K562 (cell line): ENCODE data around the gene NHS. TPM values are rescaled to one million over a fixed set of nuclear protein-coding genes. Genes with fewer than 3 reads are reported as not detected.

Experiments
- ATAC-seq: fragments of 200-7000 bp; cut with Tn5 transposase; 3 replicates; pipeline ENCODE4 v1.9.1; 2020; ENCODE audit warnings: moderate library complexity
- BruUV-seq: library from RNA; stranded (reverse); fragments of 400-500 nt; replicated peaks from 2 replicates; lab custom pipeline; 2021; lab: Mats Ljungman, UMichigan
- CTCF ChIA-PET: fragments of 300-600 bp; formaldehyde crosslinking; extraction: SDS; loops from one replicate; lab custom pipeline; 2021; ENCODE audit warnings: low intra/inter-chr PET ratio; lab: Yijun Ruan, JAX
- POLR2A ChIA-PET: fragments of 300-600, 350-650 bp; sonication (Branson Sonifier 250); formaldehyde crosslinking; extraction: SDS; loops from one replicate; lab custom pipeline; 2021; ENCODE audit warnings: antibody characterized with exemption, inconsistent platforms; lab: Yijun Ruan, JAX
- DNase-seq, 4 experiments: peaks; one replicate each; pipeline versions ENCODE4 v3.0.0 to v3.0.0-alpha.2; 2011 to 2018; ENCODE audit warnings: low spot score in 3 of 4, mixed read lengths in 3 of 4; ENCODE audit errors: extremely low read depth in 1 of 4
- FAIRE-seq: peaks from 2 replicates; lab custom pipeline; 2011; peaks lifted over from hg19 to GRCh38; lab: Jason Lieb, UNC
- H2AFZ ChIP-seq: 2 replicates; pipeline ENCODE4 v1.6.0; 2011; ENCODE audit warnings: low read depth, low read length, control low read depth, inconsistent platforms
- H3K27ac ChIP-seq: fragments of 200-600 bp; 3 replicates; pipeline ENCODE4 v1.8.0; 2011; ENCODE audit warnings: low read depth, mild to moderate bottlenecking, control low read depth, inconsistent platforms, low read length, moderate library complexity, mixed read lengths; ENCODE audit errors: extremely low read depth
- H3K27me3 ChIP-seq, 2 experiments: fragments of 300-600 bp in 1 of 2; 2 replicates in 1 of 2; 3 replicates in 1 of 2; pipeline versions ENCODE4 v1.6.0 to v1.8.0; 2011; ENCODE audit warnings: inconsistent platforms in 2 of 2, low read length in 2 of 2, mild to moderate bottlenecking in 1 of 2, mixed read lengths in 1 of 2, moderate library complexity in 1 of 2; ENCODE audit not compliant: control insufficient read depth in 2 of 2, insufficient read depth in 2 of 2
- H3K36me3 ChIP-seq: fragments of 300-600 bp; 3 replicates; pipeline ENCODE4 v1.8.0; 2011; ENCODE audit warnings: mild to moderate bottlenecking, low read length, inconsistent platforms; ENCODE audit not compliant: control insufficient read depth, insufficient read depth
- H3K4me1 ChIP-seq, 2 experiments: fragments of 200-600 bp in 1 of 2; replicated peaks in 1 of 2; 2 replicates in 1 of 2; 3 replicates in 1 of 2; pipeline versions ENCODE4 v1.5.1 to v1.8.0; 2011; ENCODE audit warnings: inconsistent platforms in 2 of 2, low read length in 2 of 2, mild to moderate bottlenecking in 1 of 2, mixed read lengths in 1 of 2, moderate library complexity in 1 of 2; ENCODE audit not compliant: control insufficient read depth in 2 of 2, insufficient read depth in 2 of 2
- H3K4me2 ChIP-seq: 2 replicates; pipeline ENCODE4 v1.6.1; 2011; ENCODE audit warnings: low read length, control low read depth, inconsistent platforms, mixed read lengths; ENCODE audit not compliant: insufficient read depth
- H3K4me3 ChIP-seq: fragments of 200-600 bp; sonication (generic), shearing (Covaris generic); 2 replicates; pipeline ENCODE4 v1.5.1; 2016; ENCODE audit warnings: control low read depth, inconsistent platforms
- H3K79me2 ChIP-seq: fragments of 200-600 bp; 3 replicates; pipeline ENCODE4 v1.8.0; 2011; ENCODE audit warnings: low read length, inconsistent platforms; ENCODE audit not compliant: control insufficient read depth, insufficient read depth
- H3K9ac ChIP-seq, 2 experiments: 2 replicates each; pipeline versions ENCODE4 v1.6.0 to v1.6.1; 2011; ENCODE audit warnings: low read depth in 2 of 2, low read length in 2 of 2, control low read depth in 1 of 2, inconsistent platforms in 1 of 2, mild to moderate bottlenecking in 1 of 2, mixed read lengths in 1 of 2; ENCODE audit not compliant: insufficient read depth in 1 of 2
- H3K9me1 ChIP-seq: one replicate; pipeline ENCODE4 v1.6.0; 2011; ENCODE audit warnings: inconsistent platforms, mild to moderate bottlenecking, low read length, moderate library complexity; ENCODE audit not compliant: control insufficient read depth, insufficient read depth
- H3K9me3 ChIP-seq: replicated peaks from 2 replicates; pipeline ENCODE4 v1.5.1; 2011; ENCODE audit warnings: low read depth, low read length, inconsistent platforms; ENCODE audit not compliant: control insufficient read depth, insufficient read depth
- H4K20me1 ChIP-seq: replicated peaks from 2 replicates; pipeline ENCODE4 v1.6.1; 2011; ENCODE audit warnings: low read length, inconsistent platforms, mixed read lengths; ENCODE audit not compliant: control insufficient read depth, insufficient read depth
- EGR1 ChIP-seq: fragments of 450-650 bp; conservative IDR thresholded peaks from 2 replicates; pipeline ENCODE4 v1.6.1; 2017; ENCODE audit warnings: mild to moderate bottlenecking
- GATA2 ChIP-seq: sonication (generic); formaldehyde crosslinking; IDR thresholded peaks from 2 replicates; pipeline ENCODE4 v1.4.0; 2020; ENCODE audit warnings: mild to moderate bottlenecking, missing genetic modification reagents
- GATAD2A ChIP-seq: fragments of 450-650 bp; IDR thresholded peaks from 2 replicates; pipeline ENCODE4 v1.6.1; 2017
- GTF2E2 ChIP-seq: fragments of 200-800 bp; sonication (Bioruptor generic); IDR thresholded peaks from 2 replicates; pipeline ENCODE4 v1.6.1; 2016; ENCODE audit warnings: missing genetic modification characterization, missing compliant biosample characterization
- HOMEZ ChIP-seq: fragments of 250-450 bp; sonication (Bioruptor Pico); IDR thresholded peaks from 2 replicates; pipeline ENCODE4 v1.4.0; 2020; ENCODE audit warnings: mild to moderate bottlenecking, moderate library complexity
- MTF1 ChIP-seq: fragments of 250-450 bp; sonication (Bioruptor Pico); IDR thresholded peaks from 2 replicates; pipeline ENCODE4 v1.9.0; 2021; ENCODE audit warnings: moderate library complexity, mild to moderate bottlenecking, inconsistent platforms, borderline replicate concordance
- RBM17 ChIP-seq: fragments of 200-400 bp; formaldehyde crosslinking; IDR thresholded peaks from 2 replicates; pipeline ENCODE4 v1.6.1; 2017; ENCODE audit warnings: low read depth, mild to moderate bottlenecking, low read length, borderline replicate concordance
- RFX5 ChIP-seq: IDR thresholded peaks from 2 replicates; pipeline ENCODE4 v1.6.1; 2011; ENCODE audit warnings: low read depth, mild to moderate bottlenecking, improper control_type of control experiment, low read length
- SMARCE1 ChIP-seq: fragments of 450-650 bp; IDR thresholded peaks from 2 replicates; pipeline ENCODE4 v1.7.1; 2016; ENCODE audit warnings: mild to moderate bottlenecking
- TCF7L2 ChIP-seq: fragments of 150-350 bp; IDR thresholded peaks from 2 replicates; pipeline ENCODE4 v1.6.1; 2016; ENCODE audit warnings: low read depth, mild to moderate bottlenecking, low read length, moderate library complexity
- ZKSCAN8 ChIP-seq: fragments of 200-800 bp; sonication (Bioruptor generic); IDR thresholded peaks from 2 replicates; pipeline ENCODE4 v1.6.1; 2016; ENCODE audit warnings: missing genetic modification characterization, missing compliant biosample characterization
- ZNF609 ChIP-seq: sonication (generic); formaldehyde crosslinking; IDR thresholded peaks from 2 replicates; pipeline ENCODE4 v1.8.1; 2023; ENCODE audit warnings: missing genetic modification reagents, mild to moderate bottlenecking, borderline replicate concordance
- ZNF655 ChIP-seq: fragments of 250-450 bp; sonication (Bioruptor Pico); IDR thresholded peaks from 2 replicates; pipeline ENCODE4 v1.5.0; 2021
- WGBS: fragments of 100-300 bp; shearing (Covaris generic); methylation state at CpG from one replicate; pipeline ENCODE4 v1.1.6; 2016; ENCODE audit warnings: low coverage, mixed read lengths; ENCODE audit not compliant: insufficient coverage; ENCODE audit errors: missing lambda C conversion rate; 5-methylcytosine and 5-hydroxymethylcytosine counted together
- in situ Hi-C: fragments of 300-500 bp; cut with MboI; formaldehyde crosslinking; loops from 4 replicates; pipeline ENCODE4 v1.15.0; 2018; ENCODE audit warnings: inconsistent platforms, mixed read lengths
- intact Hi-C: fragments of 100-400 bp; cut with micrococcal nuclease; formaldehyde crosslinking; loops from 2 replicates; pipeline ENCODE4 v1.14.2; 2022
- polyA plus RNA-seq, 8 experiments: library from polyadenylated mRNA; depleted of rRNA in 4 of 8; stranded (reverse) in 5 of 8; unstranded in 3 of 8; fragments of >200 nt; fragmentation: Nextera tagmentation in 2 of 8; fragmentation: Illumina TruSeq in 1 of 8; extraction: Ambion mirVana in 2 of 8; extraction: Trizol in 1 of 8; gene quantifications; 2 replicates each; pipeline versions ENCODE4 v1.2.1 to v1.2.3, GENCODE V29; 2011 to 2014; ENCODE audit warnings: inconsistent platforms in 1 of 8, missing spikeins in 1 of 8
- total RNA-seq, 7 experiments: library from RNA; depleted of rRNA in 6 of 7; stranded (reverse); fragments of >200 nt in 6 of 7; fragmentation: Illumina TruSeq in 2 of 7; extraction: Trizol in 2 of 7; gene quantifications; 2 replicates each; pipeline versions ENCODE4 v1.2.1 to v1.2.3, GENCODE V29; 2011 to 2021; ENCODE audit warnings: low replicate concordance in 1 of 7

NHS gene
- total and polyA plus RNA-seq, 9 of the 15 experiments (the other 6 are each of a cell fraction or from before 2014, with no cell fraction given) = 0.02 TPM; not detected in 8

- TF ChIP-seq GTF2E2 (tag) = no peak
- TF ChIP-seq RFX5 = no peak
- no peak for TF ChIP-seq RBM17
- no peak for TF ChIP-seq ZKSCAN8 (CRISPR knock-in tag)
These were observed 65.3 kb downstream of the NHS start (continued) for GRCh38 chrX:17440258-17440657.

- Histone ChIP-seq H3K9ac (no peak overlapping the region), H3K4me2 (no peak overlapping the region), H3K36me3 (no peaks in the 10 kb centered on the region), H3K4me1 (no peaks in the 10 kb centered on the region), H4K20me1 (no peaks in the 10 kb centered on the region), H3K27me3 (no peaks in the 10 kb centered on the region), H3K79me2 (no peaks in the 10 kb centered on the region), H2AFZ (no peak overlapping the region), H3K9me1 (no peaks in the 10 kb centered on the region), H3K9me3 (no peaks in the 10 kb centered on the region), H3K27ac (no peak overlapping the region), H3K4me3 (no peak overlapping the region)
- CTCF ChIA-PET = no interaction called here
- DNase-seq (no peak), FAIRE-seq (no peak), ATAC-seq (no peak)
- no TSS peak for BruUV-seq
- in situ Hi-C loops (no loop called here), intact Hi-C loops (no loop called here)
- POLR2A ChIA-PET = no interaction called here
- 0% methylated on average over 3 of the region's 3 CpGs for WGBS
- TF ChIP-seq TCF7L2 (no peak), EGR1 (no peak), MTF1 (CRISPR knock-in tag) (no peak), GATAD2A (no peak), ZNF609 (CRISPR knock-in tag) (no peak), HOMEZ (CRISPR knock-in tag) (no peak), SMARCE1 (no peak), GATA2 (CRISPR knock-in tag) (no peak), ZNF655 (CRISPR knock-in tag) (no peak)
These were observed 65.8 kb downstream of the NHS start for GRCh38 chrX:17440836-17441235.
